Measurements from ENCODE around the gene C16orf74.

Gene C16orf74

DNA sequence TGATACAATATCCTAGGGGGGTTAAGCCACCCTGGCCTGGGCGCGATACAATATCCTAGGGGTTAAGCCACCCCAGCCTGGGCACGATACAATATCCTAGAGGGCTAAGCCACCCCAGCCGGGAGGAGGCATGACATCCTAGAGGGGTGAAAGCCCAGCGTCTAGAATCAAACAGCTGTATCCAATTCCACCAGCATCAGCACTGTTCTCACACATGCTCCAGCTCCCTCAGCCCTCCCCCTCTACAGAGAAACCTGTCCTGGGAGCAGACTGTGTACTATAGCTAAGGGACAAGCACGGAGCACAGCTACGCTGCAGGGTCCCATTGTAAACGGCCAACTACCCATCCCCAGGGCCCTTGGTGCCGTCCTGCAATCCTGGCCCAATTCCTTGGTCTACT lies 68.4 kb downstream of the C16orf74 start:
- TF ChIP-seq, protein P1, sequence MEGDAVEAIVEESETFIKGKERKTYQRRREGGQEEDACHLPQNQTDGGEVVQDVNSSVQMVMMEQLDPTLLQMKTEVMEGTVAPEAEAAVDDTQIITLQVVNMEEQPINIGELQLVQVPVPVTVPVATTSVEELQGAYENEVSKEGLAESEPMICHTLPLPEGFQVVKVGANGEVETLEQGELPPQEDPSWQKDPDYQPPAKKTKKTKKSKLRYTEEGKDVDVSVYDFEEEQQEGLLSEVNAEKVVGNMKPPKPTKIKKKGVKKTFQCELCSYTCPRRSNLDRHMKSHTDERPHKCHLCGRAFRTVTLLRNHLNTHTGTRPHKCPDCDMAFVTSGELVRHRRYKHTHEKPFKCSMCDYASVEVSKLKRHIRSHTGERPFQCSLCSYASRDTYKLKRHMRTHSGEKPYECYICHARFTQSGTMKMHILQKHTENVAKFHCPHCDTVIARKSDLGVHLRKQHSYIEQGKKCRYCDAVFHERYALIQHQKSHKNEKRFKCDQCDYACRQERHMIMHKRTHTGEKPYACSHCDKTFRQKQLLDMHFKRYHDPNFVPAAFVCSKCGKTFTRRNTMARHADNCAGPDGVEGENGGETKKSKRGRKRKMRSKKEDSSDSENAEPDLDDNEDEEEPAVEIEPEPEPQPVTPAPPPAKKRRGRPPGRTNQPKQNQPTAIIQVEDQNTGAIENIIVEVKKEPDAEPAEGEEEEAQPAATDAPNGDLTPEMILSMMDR (IDR thresholded peaks at IDR 0.05; ENCODE audit: low read length, missing control alignments) = no peak
- H3K4me3 ChIP-seq (replicated peaks; ENCODE audit: low read depth, low read length) = no peak overlapping the region
- no peak for DNase-seq (ENCODE audit: low read depth)

DNA sequence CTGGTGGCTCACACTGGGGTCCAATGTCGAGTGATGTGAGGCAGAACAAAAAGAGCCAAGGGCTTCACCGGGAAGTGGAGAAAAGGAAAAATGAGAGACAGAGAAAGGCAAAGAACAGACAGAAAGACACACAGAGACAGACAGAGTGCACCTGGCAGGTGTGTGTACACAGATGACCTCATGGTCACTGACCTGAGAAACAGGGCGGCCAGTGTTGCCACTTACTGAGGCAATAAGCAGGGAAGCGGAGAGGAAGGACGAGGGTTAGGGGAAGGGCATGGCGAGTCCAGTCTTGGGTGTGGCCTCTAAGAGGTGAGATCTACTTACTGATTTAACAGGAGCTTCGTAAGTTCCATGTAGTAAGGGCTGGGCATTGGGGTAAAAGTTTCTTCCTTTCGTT lies 69.6 kb downstream of the C16orf74 start:
- DNase-seq (ENCODE audit: low read depth) = no peak
- TF ChIP-seq, protein P1 (IDR thresholded peaks at IDR 0.05; ENCODE audit: low read length, missing control alignments) = no peak
- no peak overlapping the region for H3K4me3 ChIP-seq (replicated peaks; ENCODE audit: low read depth, low read length)

DNA sequence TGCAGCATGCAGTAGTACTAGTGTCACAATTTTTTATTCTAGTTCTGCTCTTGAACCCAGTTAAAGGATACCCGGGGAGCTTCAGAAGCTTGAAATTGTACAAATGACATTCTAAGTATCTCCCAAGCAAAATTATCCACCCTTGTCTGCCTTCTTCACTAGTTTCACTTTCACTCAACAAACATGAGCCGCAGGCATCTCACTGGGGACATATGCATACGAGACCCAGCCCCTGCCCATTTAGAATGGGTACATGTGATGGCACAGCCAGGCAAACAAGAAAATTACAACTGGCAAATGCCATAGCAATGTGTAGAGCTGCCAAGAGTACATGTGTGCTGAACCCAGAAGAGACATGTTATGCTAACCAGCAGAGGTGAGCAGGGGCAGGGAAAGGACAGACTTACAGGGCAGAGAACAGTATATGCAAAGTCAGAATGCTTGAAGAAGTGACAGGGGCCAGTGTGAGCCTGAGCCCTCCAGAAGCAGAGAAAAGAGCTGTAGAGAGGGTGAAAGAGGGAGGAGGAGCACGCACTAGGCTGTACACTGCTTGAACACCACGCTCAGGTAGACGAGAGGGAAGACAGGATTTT lies 70.4 kb downstream of the C16orf74 start:
- TF ChIP-seq, protein P1 (IDR thresholded peaks at IDR 0.05; ENCODE audit: low read length, missing control alignments) = no peak
- H3K4me3 ChIP-seq (replicated peaks; ENCODE audit: low read depth, low read length) = no peak overlapping the region
- no peak for DNase-seq (ENCODE audit: low read depth)

DNA sequence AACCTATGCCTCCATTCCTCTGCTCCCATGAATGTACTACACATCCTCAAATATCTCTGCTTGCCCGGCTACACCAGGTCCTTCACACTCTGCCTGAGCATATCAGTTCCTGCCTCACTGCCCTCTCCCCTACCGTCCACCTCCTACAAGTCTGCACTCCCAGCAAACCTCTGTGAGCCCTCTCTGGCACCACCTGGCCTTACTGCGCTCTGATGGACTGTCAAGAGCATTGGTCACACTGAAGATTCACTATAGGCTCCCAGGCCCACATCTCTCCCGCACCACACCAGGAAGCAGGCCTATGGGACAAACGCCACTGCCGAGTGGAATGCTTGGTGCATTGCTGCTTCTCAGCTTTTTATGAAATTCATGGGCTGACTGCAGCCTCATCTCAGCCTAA lies 71.0 kb downstream of the C16orf74 start:
- H3K4me3 ChIP-seq (replicated peaks; ENCODE audit: low read depth, low read length) = no peak overlapping the region
- no peak for DNase-seq (ENCODE audit: low read depth)
- TF ChIP-seq, protein P1 (IDR thresholded peaks at IDR 0.05; ENCODE audit: low read length, missing control alignments) = no peak

DNA sequence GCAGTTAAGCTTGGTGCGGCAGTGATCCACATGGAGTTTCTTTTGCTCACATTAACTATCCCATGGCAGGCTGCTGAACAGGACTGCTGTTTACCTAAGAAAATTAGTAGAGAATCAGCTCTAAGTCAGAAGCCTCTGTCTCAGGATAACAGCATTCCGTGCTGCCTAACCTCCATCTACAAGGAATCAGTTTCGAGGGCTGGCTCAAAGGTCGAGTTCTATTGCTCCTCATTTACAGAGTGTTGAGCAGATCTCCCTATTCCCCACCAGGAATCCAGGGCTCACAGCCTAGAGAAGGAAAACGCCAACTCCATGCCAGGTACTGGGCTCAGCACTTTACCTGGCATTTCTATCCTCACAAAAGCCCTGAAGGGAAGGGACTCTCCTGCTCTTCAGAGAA lies 72.1 kb downstream of the C16orf74 start:
- no peak overlapping the region for H3K4me3 ChIP-seq (replicated peaks; ENCODE audit: low read depth, low read length)
- DNase-seq (ENCODE audit: low read depth) = no peak
- TF ChIP-seq, protein P1 (IDR thresholded peaks at IDR 0.05; ENCODE audit: low read length, missing control alignments) = no peak

DNA sequence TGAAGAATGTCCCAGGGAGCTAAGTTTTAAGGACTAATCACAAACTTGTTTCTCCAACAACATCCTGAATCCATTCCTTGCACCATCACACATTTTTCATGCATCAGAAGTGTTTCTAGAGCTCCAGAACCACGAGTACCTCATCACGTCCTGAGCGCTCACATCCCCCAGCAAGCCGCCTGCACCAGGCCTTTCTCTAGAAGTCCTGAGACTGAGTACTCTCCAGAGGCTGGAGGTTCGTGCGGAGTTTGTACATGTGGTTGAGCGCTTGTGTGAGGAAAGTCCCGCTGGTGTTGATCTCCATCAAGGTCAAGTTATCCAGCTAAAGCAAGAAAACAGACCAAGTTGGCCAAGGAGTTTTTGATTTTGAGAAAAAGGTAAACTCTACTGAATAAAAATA lies 72.9 kb downstream of the C16orf74 start:
- TF ChIP-seq, protein P1 (IDR thresholded peaks at IDR 0.05; ENCODE audit: low read length, missing control alignments) = no peak
- no peak for DNase-seq (ENCODE audit: low read depth)
- H3K4me3 ChIP-seq (replicated peaks; ENCODE audit: low read depth, low read length) = no peak overlapping the region

DNA sequence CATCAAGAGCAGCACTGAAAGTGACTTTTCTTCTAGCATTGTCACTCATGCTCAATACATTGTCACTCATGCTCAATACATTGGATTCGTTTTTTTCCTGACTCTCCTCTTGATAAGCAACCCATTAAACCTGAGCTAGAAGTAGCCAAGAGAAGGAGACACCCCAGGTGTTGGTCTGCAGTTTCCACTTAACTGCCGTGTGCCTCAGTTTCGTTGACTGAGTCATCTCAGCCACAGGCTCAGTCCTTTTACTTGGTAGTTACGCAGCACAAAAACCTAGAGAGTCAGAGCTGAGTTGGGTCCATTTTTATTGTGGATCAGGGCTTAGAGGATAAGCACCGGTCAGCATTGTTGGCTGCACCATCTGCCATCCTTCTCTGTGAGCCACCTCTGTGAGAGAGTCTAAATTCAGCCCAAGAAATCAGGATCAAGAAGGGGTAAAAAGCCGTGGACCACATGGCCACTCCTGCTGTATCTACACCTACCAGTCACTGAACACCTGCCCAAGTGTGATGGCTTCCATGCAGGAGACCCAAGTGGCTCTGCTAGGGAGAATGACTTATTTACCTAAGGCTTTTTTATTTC lies 73.4 kb downstream of the C16orf74 start:
- no peak overlapping the region for H3K4me3 ChIP-seq (replicated peaks; ENCODE audit: low read depth, low read length)

More for the DNA sequence above, 73.4 kb downstream of the C16orf74 start:
- no peak for DNase-seq (ENCODE audit: low read depth)
- TF ChIP-seq, protein P1 (IDR thresholded peaks at IDR 0.05; ENCODE audit: low read length, missing control alignments) = no peak
